K562 (cell line): ENCODE data around the gene DLX3. TPM values are rescaled to one million over a fixed set of nuclear protein-coding genes. Genes with fewer than 3 reads are reported as not detected.

Experiments
- ATAC-seq: fragments of 200-7000 bp; cut with Tn5 transposase; 3 replicates; pipeline ENCODE4 v1.9.1; 2020; ENCODE audit warnings: moderate library complexity
- BruUV-seq: library from RNA; stranded (reverse); fragments of 400-500 nt; replicated peaks from 2 replicates; lab custom pipeline; 2021; lab: Mats Ljungman, UMichigan
- CTCF ChIA-PET: fragments of 300-600 bp; formaldehyde crosslinking; extraction: SDS; loops from one replicate; lab custom pipeline; 2021; ENCODE audit warnings: low intra/inter-chr PET ratio; lab: Yijun Ruan, JAX
- POLR2A ChIA-PET: fragments of 300-600, 350-650 bp; sonication (Branson Sonifier 250); formaldehyde crosslinking; extraction: SDS; loops from one replicate; lab custom pipeline; 2021; ENCODE audit warnings: antibody characterized with exemption, inconsistent platforms; lab: Yijun Ruan, JAX
- DNase-seq, 4 experiments: peaks; one replicate each; pipeline versions ENCODE4 v3.0.0 to v3.0.0-alpha.2; 2011 to 2018; ENCODE audit warnings: low spot score in 3 of 4, mixed read lengths in 3 of 4; ENCODE audit errors: extremely low read depth in 1 of 4
- FAIRE-seq: peaks from 2 replicates; lab custom pipeline; 2011; peaks lifted over from hg19 to GRCh38; lab: Jason Lieb, UNC
- H2AFZ ChIP-seq: 2 replicates; pipeline ENCODE4 v1.6.0; 2011; ENCODE audit warnings: low read depth, low read length, control low read depth, inconsistent platforms
- H3K27ac ChIP-seq: fragments of 200-600 bp; 3 replicates; pipeline ENCODE4 v1.8.0; 2011; ENCODE audit warnings: low read depth, mild to moderate bottlenecking, control low read depth, inconsistent platforms, low read length, moderate library complexity, mixed read lengths; ENCODE audit errors: extremely low read depth
- H3K27me3 ChIP-seq, 2 experiments: fragments of 300-600 bp in 1 of 2; 2 replicates in 1 of 2; 3 replicates in 1 of 2; pipeline versions ENCODE4 v1.6.0 to v1.8.0; 2011; ENCODE audit warnings: inconsistent platforms in 2 of 2, low read length in 2 of 2, mild to moderate bottlenecking in 1 of 2, mixed read lengths in 1 of 2, moderate library complexity in 1 of 2; ENCODE audit not compliant: control insufficient read depth in 2 of 2, insufficient read depth in 2 of 2
- H3K36me3 ChIP-seq: fragments of 300-600 bp; 3 replicates; pipeline ENCODE4 v1.8.0; 2011; ENCODE audit warnings: mild to moderate bottlenecking, low read length, inconsistent platforms; ENCODE audit not compliant: control insufficient read depth, insufficient read depth
- H3K4me1 ChIP-seq, 2 experiments: fragments of 200-600 bp in 1 of 2; replicated peaks in 1 of 2; 2 replicates in 1 of 2; 3 replicates in 1 of 2; pipeline versions ENCODE4 v1.5.1 to v1.8.0; 2011; ENCODE audit warnings: inconsistent platforms in 2 of 2, low read length in 2 of 2, mild to moderate bottlenecking in 1 of 2, mixed read lengths in 1 of 2, moderate library complexity in 1 of 2; ENCODE audit not compliant: control insufficient read depth in 2 of 2, insufficient read depth in 2 of 2
- H3K4me2 ChIP-seq: 2 replicates; pipeline ENCODE4 v1.6.1; 2011; ENCODE audit warnings: low read length, control low read depth, inconsistent platforms, mixed read lengths; ENCODE audit not compliant: insufficient read depth
- H3K4me3 ChIP-seq: fragments of 200-600 bp; sonication (generic), shearing (Covaris generic); 2 replicates; pipeline ENCODE4 v1.5.1; 2016; ENCODE audit warnings: control low read depth, inconsistent platforms
- H3K79me2 ChIP-seq: fragments of 200-600 bp; 3 replicates; pipeline ENCODE4 v1.8.0; 2011; ENCODE audit warnings: low read length, inconsistent platforms; ENCODE audit not compliant: control insufficient read depth, insufficient read depth
- H3K9ac ChIP-seq, 2 experiments: 2 replicates each; pipeline versions ENCODE4 v1.6.0 to v1.6.1; 2011; ENCODE audit warnings: low read depth in 2 of 2, low read length in 2 of 2, control low read depth in 1 of 2, inconsistent platforms in 1 of 2, mild to moderate bottlenecking in 1 of 2, mixed read lengths in 1 of 2; ENCODE audit not compliant: insufficient read depth in 1 of 2
- H3K9me1 ChIP-seq: one replicate; pipeline ENCODE4 v1.6.0; 2011; ENCODE audit warnings: inconsistent platforms, mild to moderate bottlenecking, low read length, moderate library complexity; ENCODE audit not compliant: control insufficient read depth, insufficient read depth
- H3K9me3 ChIP-seq: replicated peaks from 2 replicates; pipeline ENCODE4 v1.5.1; 2011; ENCODE audit warnings: low read depth, low read length, inconsistent platforms; ENCODE audit not compliant: control insufficient read depth, insufficient read depth
- H4K20me1 ChIP-seq: replicated peaks from 2 replicates; pipeline ENCODE4 v1.6.1; 2011; ENCODE audit warnings: low read length, inconsistent platforms, mixed read lengths; ENCODE audit not compliant: control insufficient read depth, insufficient read depth
- BHLHE40 ChIP-seq: IDR thresholded peaks from 2 replicates; pipeline ENCODE4 v1.6.1; 2011; ENCODE audit warnings: low read length, improper control_type of control experiment
- CBFA2T3 ChIP-seq: fragments of 450-650 bp; IDR thresholded peaks from 2 replicates; pipeline ENCODE4 v1.6.1; 2017
- CREM ChIP-seq: IDR thresholded peaks from 2 replicates; pipeline ENCODE4 v1.6.1; 2014; ENCODE audit warnings: antibody characterized with exemption, low read depth
- EGR1 ChIP-seq: fragments of 450-650 bp; conservative IDR thresholded peaks from 2 replicates; pipeline ENCODE4 v1.6.1; 2017; ENCODE audit warnings: mild to moderate bottlenecking
- KLF16 ChIP-seq: IDR thresholded peaks from 2 replicates; pipeline ENCODE4 v1.6.1; 2016; ENCODE audit warnings: antibody characterized with exemption
- MAZ ChIP-seq, 2 experiments: fragments of 450-650 bp in 1 of 2; sonication (generic) in 1 of 2; formaldehyde crosslinking; IDR thresholded peaks in 1 of 2; conservative IDR thresholded peaks in 1 of 2; 2 replicates each; pipeline versions ENCODE4 v1.4.0 to v1.5.0; 2020; ENCODE audit warnings: mild to moderate bottlenecking in 1 of 2, missing genetic modification reagents in 1 of 2
- NR2C2 ChIP-seq, 2 experiments: fragments of 200-800 bp in 1 of 2; sonication (Bioruptor generic) in 1 of 2; sonication (generic) in 1 of 2; formaldehyde crosslinking in 1 of 2; IDR thresholded peaks; 2 replicates each; pipeline versions ENCODE4 v1.6.1 to v1.8.0; 2016 to 2022; ENCODE audit warnings: mild to moderate bottlenecking in 1 of 2, missing compliant biosample characterization in 1 of 2, missing genetic modification characterization in 1 of 2, missing genetic modification reagents in 1 of 2
- SLC30A9 ChIP-seq: fragments of 250-450 bp; sonication (Bioruptor Pico); IDR thresholded peaks from 2 replicates; pipeline ENCODE4 v1.8.0; 2022; ENCODE audit warnings: mild to moderate bottlenecking, moderate library complexity
- TFAP4 ChIP-seq: sonication (generic); formaldehyde crosslinking; IDR thresholded peaks from 2 replicates; pipeline ENCODE4 v1.8.0; 2022; ENCODE audit warnings: missing genetic modification reagents, mild to moderate bottlenecking, moderate library complexity, borderline replicate concordance
- TRIM28 ChIP-seq: fragments of 450-650 bp; IDR thresholded peaks from 2 replicates; pipeline ENCODE4 v1.6.1; 2017
- ZBTB33 ChIP-seq: sonication (generic); formaldehyde crosslinking; IDR thresholded peaks from 2 replicates; pipeline ENCODE4 v1.8.1; 2023; ENCODE audit warnings: mild to moderate bottlenecking, missing genetic modification reagents
- ZBTB7A ChIP-seq: IDR thresholded peaks from 2 replicates; pipeline ENCODE4 v1.6.1; 2011; ENCODE audit warnings: low read depth, mild to moderate bottlenecking, low read length, moderate library complexity, borderline replicate concordance; ENCODE audit not compliant: control insufficient read depth
- ZNF217 ChIP-seq: sonication (generic); formaldehyde crosslinking; IDR thresholded peaks from 2 replicates; pipeline ENCODE4 v1.8.0; 2022; ENCODE audit warnings: mild to moderate bottlenecking, missing genetic modification reagents
- ZNF449 ChIP-seq: fragments of 250-450 bp; sonication (Bioruptor Pico); IDR thresholded peaks from 2 replicates; pipeline ENCODE4 v1.8.0; 2022; ENCODE audit warnings: moderate library complexity, mild to moderate bottlenecking, inconsistent platforms
- WGBS: fragments of 100-300 bp; shearing (Covaris generic); methylation state at CpG from one replicate; pipeline ENCODE4 v1.1.6; 2016; ENCODE audit warnings: low coverage, mixed read lengths; ENCODE audit not compliant: insufficient coverage; ENCODE audit errors: missing lambda C conversion rate; 5-methylcytosine and 5-hydroxymethylcytosine counted together
- in situ Hi-C: fragments of 300-500 bp; cut with MboI; formaldehyde crosslinking; loops from 4 replicates; pipeline ENCODE4 v1.15.0; 2018; ENCODE audit warnings: inconsistent platforms, mixed read lengths
- intact Hi-C: fragments of 100-400 bp; cut with micrococcal nuclease; formaldehyde crosslinking; loops from 2 replicates; pipeline ENCODE4 v1.14.2; 2022
- polyA plus RNA-seq, 8 experiments: library from polyadenylated mRNA; depleted of rRNA in 4 of 8; stranded (reverse) in 5 of 8; unstranded in 3 of 8; fragments of >200 nt; fragmentation: Nextera tagmentation in 2 of 8; fragmentation: Illumina TruSeq in 1 of 8; extraction: Ambion mirVana in 2 of 8; extraction: Trizol in 1 of 8; gene quantifications; 2 replicates each; pipeline versions ENCODE4 v1.2.1 to v1.2.3, GENCODE V29; 2011 to 2014; ENCODE audit warnings: inconsistent platforms in 1 of 8, missing spikeins in 1 of 8
- total RNA-seq, 7 experiments: library from RNA; depleted of rRNA in 6 of 7; stranded (reverse); fragments of >200 nt in 6 of 7; fragmentation: Illumina TruSeq in 2 of 7; extraction: Trizol in 2 of 7; gene quantifications; 2 replicates each; pipeline versions ENCODE4 v1.2.1 to v1.2.3, GENCODE V29; 2011 to 2021; ENCODE audit warnings: low replicate concordance in 1 of 7
- TF ChIP-seq, protein P1 (sequence below): fragments of 200-800 bp; sonication (Bioruptor generic); IDR thresholded peaks from 2 replicates; pipeline ENCODE4 v1.6.1; 2017; ENCODE audit warnings: missing genetic modification characterization, missing compliant biosample characterization

DLX3 gene
- total and polyA plus RNA-seq, 9 of the 15 experiments (the other 6 are each of a cell fraction or from before 2014, with no cell fraction given) = not detected

- in situ Hi-C loops (no loop called here), intact Hi-C loops (no loop called here)
- H4K20me1 ChIP-seq = peaks cover 4% of the 10 kb centered on the region; the same call in 1 of the 2 replicates
- H3K36me3 ChIP-seq = no peaks in the 10 kb centered on the region
- H3K9me1 ChIP-seq = peaks cover 2% of the 10 kb centered on the region
- peak overlapping the region in 1 of 2 experiments; percentile 26; a peak in 1 of 4 replicates for H3K9ac ChIP-seq
- WGBS = 23% methylated on average over 32 of the region's 55 CpGs
- CTCF ChIA-PET = interaction anchor here (0.5 kb wide), 1 partner anchor 111 kb away, joined by 3 read pairs; no protein-coding TSS in a partner anchor
- ATAC-seq = no peak
- H3K27ac ChIP-seq = no peak overlapping the region
- no peak overlapping the region; the same call in 1 of the 2 replicates for H2AFZ ChIP-seq
- H3K4me1 ChIP-seq = peaks cover 0 to 37% of the 10 kb centered on the region in 2 experiments; a peak in 3 of 5 replicates
- peaks cover 35 to 73% of the 10 kb centered on the region in 2 experiments for H3K27me3 ChIP-seq
- H3K4me3 ChIP-seq = no peak overlapping the region
- no TSS peak for BruUV-seq
- no peaks in the 10 kb centered on the region for H3K79me2 ChIP-seq
- peak; percentile 41 to 76 (median 64) for DNase-seq
- POLR2A ChIA-PET = no interaction called here
- FAIRE-seq = no peak
- H3K9me3 ChIP-seq = no peaks in the 10 kb centered on the region
- H3K4me2 ChIP-seq = no peak overlapping the region
- TF ChIP-seq MAZ (CRISPR knock-in tag; conservative IDR thresholded peaks at IDR 0.05 in 1 of 2, IDR thresholded peaks at IDR 0.05 in 1 of 2) (0 out of 4 replicates have a peak, but pooled peaks of 1 of the 2 experiments have one; percentile 39), TFAP4 (CRISPR knock-in tag) (peak; percentile 90), CREM (peak; percentile 49), TRIM28 (no peak), ZBTB33 (peak; percentile 28; the same call in 1 of the 2 replicates), ZBTB7A (0 out of 2 replicates have a peak, but pooled peaks have one; percentile 9), EGR1 (peak; percentile 74), ZNF217 (CRISPR knock-in tag) (no peak), NR2C2 (CRISPR knock-in tag; IDR thresholded peaks at IDR 0.05) (no peak), NR2C2 (tag; IDR thresholded peaks at IDR 0.05) (no peak), KLF16 (peak; percentile 24; the same call in 1 of the 2 replicates), ZNF449 (no peak), SLC30A9 (no peak), CBFA2T3 (0 out of 2 replicates have a peak, but pooled peaks have one; percentile 17), BHLHE40 (peak; percentile 75)
- TF ChIP-seq, protein P1, sequence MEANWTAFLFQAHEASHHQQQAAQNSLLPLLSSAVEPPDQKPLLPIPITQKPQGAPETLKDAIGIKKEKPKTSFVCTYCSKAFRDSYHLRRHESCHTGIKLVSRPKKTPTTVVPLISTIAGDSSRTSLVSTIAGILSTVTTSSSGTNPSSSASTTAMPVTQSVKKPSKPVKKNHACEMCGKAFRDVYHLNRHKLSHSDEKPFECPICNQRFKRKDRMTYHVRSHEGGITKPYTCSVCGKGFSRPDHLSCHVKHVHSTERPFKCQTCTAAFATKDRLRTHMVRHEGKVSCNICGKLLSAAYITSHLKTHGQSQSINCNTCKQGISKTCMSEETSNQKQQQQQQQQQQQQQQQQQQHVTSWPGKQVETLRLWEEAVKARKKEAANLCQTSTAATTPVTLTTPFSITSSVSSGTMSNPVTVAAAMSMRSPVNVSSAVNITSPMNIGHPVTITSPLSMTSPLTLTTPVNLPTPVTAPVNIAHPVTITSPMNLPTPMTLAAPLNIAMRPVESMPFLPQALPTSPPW (CRISPR knock-in tag) = peak; percentile 71
- TF ChIP-seq, all 486 proteins: peak for 10
These were observed 23.1 kb downstream of the DLX3 start for GRCh38 chr17:49971848-49972485.
